HUES48 (cell line): ENCODE data around the gene PREX1.

Source experiments
- H3K27ac ChIP-seq: one replicate; pipeline ENCODE4 v1.7.0; 2013; ENCODE audit warnings: low read depth, low read length, inconsistent platforms
- H3K27me3 ChIP-seq: 2 replicates; pipeline ENCODE4 v1.6.1; 2013; ENCODE audit warnings: mild to moderate bottlenecking, low read length; ENCODE audit not compliant: control insufficient read depth, insufficient read depth
- H3K36me3 ChIP-seq: 2 replicates; pipeline ENCODE4 v1.6.1; 2013; ENCODE audit warnings: low read length; ENCODE audit not compliant: control insufficient read depth, insufficient read depth
- H3K4me1 ChIP-seq: 2 replicates; pipeline ENCODE4 v1.6.1; 2013; ENCODE audit warnings: mild to moderate bottlenecking, low read length; ENCODE audit not compliant: control insufficient read depth, insufficient read depth
- H3K4me3 ChIP-seq: 2 replicates; pipeline ENCODE4 v1.5.1; 2013; ENCODE audit warnings: mild to moderate bottlenecking, low read depth, low read length
- H3K9ac ChIP-seq: 2 replicates; pipeline ENCODE4 v1.6.1; 2013; ENCODE audit warnings: mild to moderate bottlenecking, low read depth, low read length, moderate library complexity
- H3K9me3 ChIP-seq: 2 replicates; pipeline ENCODE4 v1.6.1; 2013; ENCODE audit warnings: low read length; ENCODE audit not compliant: control insufficient read depth, insufficient read depth

Gene PREX1

DNA sequence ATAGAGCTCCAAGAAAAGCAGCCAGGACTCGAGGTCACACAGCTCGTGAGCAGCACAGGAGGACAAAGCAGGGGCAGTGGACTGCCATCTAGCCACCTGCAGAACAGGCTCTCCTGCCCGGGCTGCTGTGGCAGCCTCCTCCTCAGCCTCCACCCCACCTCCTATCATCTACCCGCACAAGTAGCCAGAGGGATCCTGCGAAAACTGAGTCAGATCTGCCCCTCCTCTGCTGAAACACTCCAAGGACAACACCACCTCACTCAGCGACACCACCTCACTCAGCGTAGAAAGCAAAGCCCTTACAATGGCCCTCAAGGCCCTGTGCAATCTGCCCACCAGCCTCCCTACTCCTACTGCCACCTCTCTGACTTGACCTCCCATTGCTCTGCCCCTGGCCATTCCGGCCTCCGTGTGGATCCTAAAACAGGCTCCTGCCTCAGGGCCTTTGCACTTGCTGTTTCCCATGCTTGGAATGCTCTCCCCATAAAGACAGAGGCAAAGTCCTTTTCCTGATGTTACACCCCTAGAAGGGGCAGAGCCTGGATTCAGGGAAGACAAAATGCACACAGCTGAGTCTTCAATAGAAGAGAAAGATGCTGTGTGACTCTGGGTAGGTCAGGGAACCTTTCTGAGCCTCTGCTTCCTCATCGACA lies 19.3 kb downstream of the PREX1 start:
- H3K4me1 ChIP-seq: no peaks in the 10 kb centered on the region
- no peaks in the 10 kb centered on the region for H3K27me3 ChIP-seq
- H3K36me3 ChIP-seq: no peaks in the 10 kb centered on the region
- no peak overlapping the region for H3K4me3 ChIP-seq
- H3K9me3 ChIP-seq: no peaks in the 10 kb centered on the region
- no peak overlapping the region for H3K9ac ChIP-seq
- no peak overlapping the region for H3K27ac ChIP-seq

DNA sequence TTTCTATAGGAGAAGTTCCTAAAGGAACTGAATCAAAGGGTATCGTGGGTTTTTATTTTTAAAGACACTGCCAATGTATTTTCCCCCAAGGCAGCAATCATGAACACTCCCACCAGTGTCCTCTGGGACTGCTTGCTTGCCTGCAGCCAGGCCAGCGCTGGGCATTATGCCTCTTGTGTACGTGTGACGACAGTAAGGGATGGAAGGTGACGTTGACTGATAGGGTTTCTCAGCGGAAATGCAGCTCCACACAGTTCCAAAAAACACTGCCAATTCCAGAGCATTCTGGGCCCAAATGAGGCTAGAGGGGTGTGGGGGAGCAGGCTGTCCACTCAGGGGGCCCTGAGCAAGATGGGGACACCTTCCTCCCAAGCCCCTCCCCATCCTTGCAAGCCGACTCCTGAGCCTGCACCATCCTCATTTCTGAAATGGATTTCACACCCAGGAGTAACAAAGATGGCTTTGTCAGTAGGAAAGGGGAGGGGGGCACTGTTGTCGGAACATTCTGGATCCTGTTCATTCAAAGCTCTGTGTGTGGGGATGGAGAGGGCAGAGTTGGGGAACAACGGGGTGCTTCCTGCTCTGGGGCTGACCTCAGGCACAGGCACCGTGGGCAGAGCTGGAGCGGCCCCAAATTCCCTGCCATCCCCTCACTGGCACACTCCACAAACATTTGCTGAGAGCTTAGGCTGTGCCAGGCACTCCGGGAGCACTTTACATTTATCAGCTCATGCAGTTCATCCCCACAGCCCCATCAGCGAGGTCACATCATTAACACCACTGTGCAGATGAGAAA lies 20.0 kb downstream of the PREX1 start:
- Histone ChIP-seq H3K4me3 (no peak overlapping the region), H3K9me3 (no peaks in the 10 kb centered on the region), H3K9ac (no peak overlapping the region)

DNA sequence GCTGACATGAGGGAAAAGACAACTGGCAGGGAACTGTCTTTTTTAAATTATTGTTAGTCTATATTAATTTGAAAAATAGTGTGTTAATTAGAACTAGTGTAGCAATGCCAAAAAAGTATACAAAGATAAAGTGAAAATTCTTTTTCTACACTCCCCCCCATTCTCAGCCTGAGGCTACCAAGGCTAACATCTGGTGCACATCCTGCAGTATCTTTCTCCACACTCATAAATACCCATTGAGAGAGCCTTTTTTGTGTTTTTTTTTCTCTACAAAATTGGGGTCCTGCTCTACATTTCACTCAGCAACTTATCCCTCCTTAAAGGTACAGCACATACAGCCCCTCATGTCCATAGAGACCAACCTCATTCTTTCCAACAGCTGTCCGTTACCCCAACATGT lies 20.7 kb downstream of the PREX1 start:
- Histone ChIP-seq H3K9me3 (no peaks in the 10 kb centered on the region), H3K27ac (no peak overlapping the region), H3K4me3 (no peak overlapping the region), H3K9ac (no peak overlapping the region), H3K36me3 (no peaks in the 10 kb centered on the region), H3K4me1 (no peaks in the 10 kb centered on the region), H3K27me3 (no peaks in the 10 kb centered on the region)

More for the DNA sequence above, 20.0 kb downstream of the PREX1 start:
- Histone ChIP-seq H3K27ac (no peak overlapping the region), H3K27me3 (no peaks in the 10 kb centered on the region), H3K4me1 (no peaks in the 10 kb centered on the region), H3K36me3 (no peaks in the 10 kb centered on the region)

DNA sequence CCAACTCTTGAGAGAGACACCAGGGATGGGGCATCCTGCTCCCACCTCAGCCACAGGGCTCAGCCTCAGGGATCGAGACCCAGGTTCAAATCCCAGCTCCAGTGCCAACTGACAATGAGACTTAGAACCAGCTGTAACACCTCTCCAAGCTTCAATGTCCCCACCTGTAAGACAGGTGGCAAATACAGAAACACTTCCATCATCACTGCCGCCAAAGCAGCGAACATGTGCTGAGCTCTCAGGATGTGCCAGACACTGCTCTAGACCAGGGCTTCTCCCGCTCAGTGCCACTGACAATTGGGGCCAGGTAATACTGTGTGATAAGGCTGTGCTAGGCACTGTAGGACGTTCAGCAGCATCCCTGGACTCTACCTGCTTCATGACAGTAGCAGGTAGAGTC lies 22.1 kb downstream of the PREX1 start:
- Histone ChIP-seq H3K27me3 (no peaks in the 10 kb centered on the region), H3K9ac (no peak overlapping the region), H3K36me3 (no peaks in the 10 kb centered on the region), H3K9me3 (no peaks in the 10 kb centered on the region), H3K4me1 (no peaks in the 10 kb centered on the region), H3K27ac (no peak overlapping the region), H3K4me3 (no peak overlapping the region)

DNA sequence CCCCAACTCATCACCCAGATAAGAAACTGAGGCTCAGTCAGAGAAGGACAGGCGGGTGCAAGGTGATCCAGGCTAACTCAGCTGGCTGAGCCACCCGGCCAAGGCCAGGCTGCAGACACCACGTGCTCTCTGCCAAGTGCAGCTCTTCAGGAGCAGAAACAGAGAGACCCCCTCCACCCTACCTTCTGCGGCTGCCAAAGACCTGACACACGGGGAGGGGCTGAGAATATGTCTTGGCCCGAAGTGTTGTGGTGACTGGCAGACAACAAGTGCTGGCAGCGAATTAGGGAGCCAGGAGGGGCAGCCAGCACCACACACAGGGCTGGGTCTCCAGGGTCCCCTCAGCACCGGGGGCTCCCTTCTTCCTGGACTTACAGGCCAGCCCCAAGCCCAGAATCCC lies 22.5 kb downstream of the PREX1 start:
- no peak overlapping the region for H3K27ac ChIP-seq

DNA sequence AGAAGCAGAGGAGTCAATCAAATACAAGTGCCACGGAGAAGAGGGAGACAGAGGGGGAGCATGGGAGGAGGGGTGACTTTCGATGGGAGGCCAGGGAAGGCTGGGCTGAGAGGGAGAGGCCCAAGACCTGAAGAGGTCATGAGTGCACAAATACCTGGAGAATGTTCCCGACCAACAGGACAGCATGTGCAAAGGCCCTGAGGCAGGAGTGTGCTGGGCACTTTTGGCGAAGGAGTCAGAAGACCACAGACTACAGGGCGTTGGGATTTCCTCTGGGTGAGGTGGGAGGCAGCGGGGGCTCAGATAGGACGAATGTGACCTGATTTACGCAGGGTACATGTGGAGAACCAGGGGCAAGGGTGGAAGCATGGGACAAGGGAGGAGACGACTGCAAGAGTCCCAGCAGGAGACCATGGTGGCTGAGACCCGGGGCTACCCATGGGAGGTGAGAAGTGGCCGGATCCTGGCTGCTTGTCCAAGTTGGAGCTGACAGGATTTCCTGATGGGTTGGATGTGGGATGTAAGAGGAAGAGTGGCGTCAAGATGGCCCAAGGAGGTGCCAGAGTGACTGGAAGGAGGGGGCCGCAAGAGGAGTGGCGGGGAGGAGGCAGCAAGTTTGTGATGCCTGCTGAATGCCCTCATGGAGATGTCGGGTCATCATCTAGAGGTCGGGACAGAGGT lies 23.4 kb downstream of the PREX1 start:
- no peak overlapping the region for H3K27ac ChIP-seq
- no peaks in the 10 kb centered on the region for H3K27me3 ChIP-seq
- H3K4me1 ChIP-seq: no peaks in the 10 kb centered on the region
- no peak overlapping the region for H3K9ac ChIP-seq
- H3K9me3 ChIP-seq: no peaks in the 10 kb centered on the region
- no peaks in the 10 kb centered on the region for H3K36me3 ChIP-seq
- no peak overlapping the region for H3K4me3 ChIP-seq

More for the DNA sequence above, 22.5 kb downstream of the PREX1 start:
- Histone ChIP-seq H3K9me3 (no peaks in the 10 kb centered on the region), H3K4me3 (no peak overlapping the region), H3K36me3 (no peaks in the 10 kb centered on the region), H3K9ac (no peak overlapping the region), H3K4me1 (no peaks in the 10 kb centered on the region), H3K27me3 (no peaks in the 10 kb centered on the region)

DNA sequence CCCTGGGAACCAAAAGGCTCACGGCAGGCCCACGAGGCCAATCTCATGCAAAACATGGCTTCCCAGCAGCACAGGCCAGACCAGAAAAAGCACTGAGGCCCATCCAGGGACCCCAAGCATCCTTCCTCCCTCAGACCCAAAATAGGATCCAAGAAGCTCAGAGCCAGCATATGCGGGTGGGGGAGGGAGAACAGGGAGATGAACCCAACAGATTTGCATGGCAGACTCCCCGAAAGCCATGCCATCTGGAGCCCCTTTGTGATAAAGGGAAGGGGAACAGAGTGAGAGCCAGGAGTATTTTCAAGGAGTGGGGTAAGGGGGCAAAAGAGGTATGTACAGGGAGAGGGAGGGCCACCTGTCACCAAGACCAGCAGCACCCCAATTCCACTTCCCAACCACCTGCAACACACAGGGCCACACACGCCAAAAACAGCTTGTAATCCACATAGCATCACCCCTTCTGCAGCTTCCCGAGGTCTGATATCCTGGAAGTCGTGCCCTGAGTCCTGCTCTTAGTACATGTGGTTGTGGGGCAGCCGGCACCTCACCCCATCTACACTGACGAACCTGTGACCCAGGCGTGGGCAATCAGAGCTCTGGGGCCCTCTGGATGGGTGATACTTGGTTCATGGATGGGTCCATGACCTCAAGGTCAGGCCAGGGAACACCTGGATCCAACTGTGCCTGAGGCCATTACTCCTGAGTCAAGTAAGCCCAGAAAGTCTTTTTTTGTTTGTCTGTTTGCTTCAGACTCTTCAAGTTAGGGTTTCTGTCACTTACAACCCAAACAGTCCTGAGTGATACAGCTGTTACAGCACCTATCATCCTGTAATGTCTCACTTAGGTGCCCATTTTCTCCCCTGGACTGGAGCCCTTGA lies 24.4 kb downstream of the PREX1 start:
- H3K4me1 ChIP-seq: no peaks in the 10 kb centered on the region
- H3K27me3 ChIP-seq: no peaks in the 10 kb centered on the region
- no peak overlapping the region for H3K27ac ChIP-seq
- no peak overlapping the region for H3K4me3 ChIP-seq
- H3K9me3 ChIP-seq: no peaks in the 10 kb centered on the region
- no peak overlapping the region for H3K9ac ChIP-seq
- H3K36me3 ChIP-seq: no peaks in the 10 kb centered on the region

DNA sequence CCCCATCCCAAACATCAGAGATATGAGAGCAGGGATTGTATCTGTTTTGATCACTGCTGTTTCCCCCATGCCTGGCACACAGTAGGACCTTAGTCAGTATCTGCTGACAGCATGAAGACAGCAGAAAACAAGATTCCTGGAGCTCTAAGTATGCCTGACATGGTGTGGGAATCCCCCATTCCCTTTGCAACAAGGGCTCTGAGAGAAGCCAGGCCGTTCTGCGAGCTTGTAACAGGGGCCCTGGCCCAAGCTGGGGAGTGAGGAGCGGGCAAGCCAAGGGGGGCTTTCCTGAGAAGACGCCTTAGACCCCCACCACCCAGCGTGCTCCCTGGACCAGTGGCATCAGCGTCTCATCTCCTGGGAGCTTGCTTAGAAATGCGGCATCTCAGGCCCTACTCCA lies 25.2 kb downstream of the PREX1 start:
- H3K27ac ChIP-seq: no peak overlapping the region

DNA sequence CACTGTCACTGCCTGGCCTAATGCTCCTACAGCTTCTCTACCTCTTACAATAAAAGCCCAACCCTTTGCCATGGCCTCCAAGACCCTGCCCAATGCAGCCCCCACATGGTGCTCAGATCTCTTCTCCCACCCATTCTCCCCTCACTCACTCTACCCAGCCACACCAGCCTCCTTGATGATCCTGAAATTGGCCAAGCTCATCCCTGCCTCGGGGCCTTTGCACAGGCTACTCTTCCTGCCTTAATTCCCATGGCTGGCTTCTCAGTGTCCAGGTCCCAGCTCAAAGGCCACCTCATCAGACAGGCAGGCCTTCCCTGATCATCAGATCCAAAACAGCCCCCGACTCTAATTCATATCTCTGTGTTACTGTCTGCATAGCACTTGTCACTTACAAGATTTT lies 25.6 kb downstream of the PREX1 start:
- H3K9ac ChIP-seq: no peak overlapping the region
- H3K4me1 ChIP-seq: peaks cover 8% of the 10 kb centered on the region; the same call in 1 of the 2 replicates
- H3K27me3 ChIP-seq: no peaks in the 10 kb centered on the region
- no peak overlapping the region for H3K4me3 ChIP-seq
- H3K9me3 ChIP-seq: no peaks in the 10 kb centered on the region
- no peaks in the 10 kb centered on the region for H3K36me3 ChIP-seq
- no peak overlapping the region for H3K27ac ChIP-seq

More for the DNA sequence above, 25.2 kb downstream of the PREX1 start:
- Histone ChIP-seq H3K9ac (no peak overlapping the region), H3K4me1 (peaks cover 4% of the 10 kb centered on the region; the same call in 1 of the 2 replicates), H3K9me3 (no peaks in the 10 kb centered on the region), H3K27me3 (no peaks in the 10 kb centered on the region), H3K36me3 (no peaks in the 10 kb centered on the region), H3K4me3 (no peak overlapping the region)

DNA sequence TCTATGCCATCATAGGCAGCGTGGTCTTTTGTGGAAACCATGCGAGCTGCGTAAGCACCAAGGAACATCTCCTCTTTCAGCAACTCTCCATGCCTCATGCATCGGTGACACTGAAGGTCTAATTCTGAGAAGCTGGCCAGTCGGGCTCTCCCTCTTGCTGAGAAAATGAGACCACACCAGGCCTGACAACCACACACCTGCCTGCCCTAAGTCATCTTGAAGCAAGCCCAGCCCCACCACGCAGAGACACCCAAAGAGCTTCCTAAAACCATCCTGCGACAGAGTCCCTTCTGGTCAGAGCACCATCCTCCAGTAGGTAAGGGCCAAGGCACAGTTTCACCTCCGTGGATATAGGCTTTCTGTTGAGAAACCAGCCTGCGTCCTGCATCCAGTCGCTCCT lies 26.6 kb downstream of the PREX1 start:
- H3K4me1 ChIP-seq: peaks cover 11% of the 10 kb centered on the region; the same call in 1 of the 2 replicates
- no peak overlapping the region for H3K27ac ChIP-seq
- H3K4me3 ChIP-seq: no peak overlapping the region
- no peaks in the 10 kb centered on the region for H3K27me3 ChIP-seq
- H3K36me3 ChIP-seq: no peaks in the 10 kb centered on the region
- no peaks in the 10 kb centered on the region for H3K9me3 ChIP-seq
- H3K9ac ChIP-seq: no peak overlapping the region
